Testis (tissue), 3 donors: ENCODE results near the gene RBM5. TPM values are rescaled to one million over a fixed set of nuclear protein-coding genes. Genes with fewer than 3 reads are reported as not detected.
A peak's percentile ranks its signal among the peaks of the same experiment; 100 is the strongest.

Experiments used
- DNase-seq: peaks from one replicate; pipeline ENCODE4 v3.0.0-alpha.2; 2019
- H3K27ac ChIP-seq, 2 donors: fragments of 200-600 bp; sonication (generic); one replicate each; pipeline ENCODE4 v1.5.1; 2019
- H3K27me3 ChIP-seq: fragments of 200-600 bp; sonication (generic); one replicate; pipeline ENCODE4 v1.5.1; 2019
- H3K36me3 ChIP-seq: fragments of 200-600 bp; sonication (generic); one replicate; pipeline ENCODE4 v1.5.1; 2017; ENCODE audit warnings: low read depth; ENCODE audit errors: missing control alignments
- H3K4me1 ChIP-seq: fragments of 200-600 bp; sonication (generic); one replicate; pipeline ENCODE4 v1.5.1; 2019
- H3K4me3 ChIP-seq, 2 donors: fragments of 200-600 bp; sonication (generic); one replicate each; pipeline ENCODE4 v1.5.1; 2017 to 2019
- H3K9me3 ChIP-seq: fragments of 200-600 bp; sonication (generic); one replicate; pipeline ENCODE4 v1.5.1; 2017
- POLR2A ChIP-seq: fragments of 450-650 bp; IDR thresholded peaks from one replicate; pipeline ENCODE4 v1.6.1; 2017; ENCODE audit warnings: antibody characterized with exemption, mild to moderate bottlenecking, moderate library complexity
- WGBS, 2 donors: methylation state at CpG; one replicate each; pipeline ENCODE4 v1.1.5; 2018; 5-methylcytosine and 5-hydroxymethylcytosine counted together
- intact Hi-C: fragments of 100-400 bp; cut with DNase I; formaldehyde crosslinking; loops from one replicate; pipeline ENCODE4 v1.15.1; 2023; ENCODE audit warnings: low total_unique reads
- polyA plus RNA-seq: library from polyadenylated mRNA; stranded (reverse); fragments of 350-450 nt; fragmentation: Illumina TruSeq; extraction: RNeasy Lipid Tissue Mini Kit (QIAGEN cat#74804); gene quantifications from one replicate; pipeline ENCODE4 v1.2.3, GENCODE V29; 2014; ENCODE audit warnings: low read depth, low replicate concordance; ENCODE audit not compliant: insufficient read depth
- total RNA-seq, 2 donors: library from RNA; depleted of rRNA; stranded (reverse); fragments of >200 nt; gene quantifications; one replicate each; pipeline ENCODE4 v1.2.3, GENCODE V29; 2016
- TF ChIP-seq, protein P1 (sequence below), 3 experiments: fragments of 450-650 bp in 2 of 3; fragments of 200-600 bp in 1 of 3; sonication (generic) in 1 of 3; IDR thresholded peaks; one replicate each; pipeline ENCODE4 v1.5.1; 2016 to 2019; ENCODE audit warnings: antibody characterized with exemption in 3 of 3, mild to moderate bottlenecking in 2 of 3, moderate library complexity in 1 of 3

Gene RBM5
- total and polyA plus RNA-seq, 3 donors from 2014 or later, result 214 to 368 (median 341) TPM

DNA sequence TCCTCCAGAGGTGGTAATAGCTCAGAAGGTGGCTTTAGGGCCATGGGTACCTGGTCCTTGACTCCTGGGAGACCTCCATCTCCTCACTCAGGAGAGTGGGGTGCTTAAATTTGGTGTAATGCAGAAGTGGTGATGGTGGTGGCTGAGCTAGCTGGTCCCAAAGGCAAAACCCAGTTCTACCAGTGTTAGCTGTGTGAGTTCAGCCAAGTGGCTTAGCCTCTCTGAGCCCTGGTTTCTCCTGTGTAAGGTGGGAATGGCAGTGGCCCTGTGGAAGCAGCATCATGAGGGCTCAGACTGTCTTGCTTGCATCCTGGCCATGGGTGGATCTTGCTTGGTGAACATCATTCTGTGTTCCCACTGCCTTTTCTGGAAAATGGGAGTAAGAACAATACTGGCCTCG lies 75.8 kb downstream of the RBM5 start:
- Histone ChIP-seq H3K4me1 (peaks cover 43% of the 10 kb centered on the region), H3K27me3 (no peaks in the 10 kb centered on the region), H3K4me3 (no peak overlapping the region), H3K36me3 (no peaks in the 10 kb centered on the region), H3K27ac (no peak overlapping the region), H3K9me3 (no peaks in the 10 kb centered on the region)
- intact Hi-C loops, result no loop called here
- no peak for DNase-seq
- TF ChIP-seq POLR2A, result no peak
- TF ChIP-seq, protein P1, sequence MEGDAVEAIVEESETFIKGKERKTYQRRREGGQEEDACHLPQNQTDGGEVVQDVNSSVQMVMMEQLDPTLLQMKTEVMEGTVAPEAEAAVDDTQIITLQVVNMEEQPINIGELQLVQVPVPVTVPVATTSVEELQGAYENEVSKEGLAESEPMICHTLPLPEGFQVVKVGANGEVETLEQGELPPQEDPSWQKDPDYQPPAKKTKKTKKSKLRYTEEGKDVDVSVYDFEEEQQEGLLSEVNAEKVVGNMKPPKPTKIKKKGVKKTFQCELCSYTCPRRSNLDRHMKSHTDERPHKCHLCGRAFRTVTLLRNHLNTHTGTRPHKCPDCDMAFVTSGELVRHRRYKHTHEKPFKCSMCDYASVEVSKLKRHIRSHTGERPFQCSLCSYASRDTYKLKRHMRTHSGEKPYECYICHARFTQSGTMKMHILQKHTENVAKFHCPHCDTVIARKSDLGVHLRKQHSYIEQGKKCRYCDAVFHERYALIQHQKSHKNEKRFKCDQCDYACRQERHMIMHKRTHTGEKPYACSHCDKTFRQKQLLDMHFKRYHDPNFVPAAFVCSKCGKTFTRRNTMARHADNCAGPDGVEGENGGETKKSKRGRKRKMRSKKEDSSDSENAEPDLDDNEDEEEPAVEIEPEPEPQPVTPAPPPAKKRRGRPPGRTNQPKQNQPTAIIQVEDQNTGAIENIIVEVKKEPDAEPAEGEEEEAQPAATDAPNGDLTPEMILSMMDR (IDR thresholded peaks at IDR 0.05), result no peak
- WGBS, 2 donors, result 43 to 86% methylated on average over 1 of the region's 1 CpG

- intact Hi-C loops, result no loop called here
- Histone ChIP-seq H3K4me1 (peaks cover 37% of the 10 kb centered on the region), H3K27ac (no peak overlapping the region), H3K9me3 (no peaks in the 10 kb centered on the region), H3K27me3 (no peaks in the 10 kb centered on the region), H3K4me3 (no peak overlapping the region), H3K36me3 (no peaks in the 10 kb centered on the region)
- TF ChIP-seq, protein P1 (IDR thresholded peaks at IDR 0.05), result no peak
- TF ChIP-seq POLR2A, result no peak
- WGBS, 2 donors, result 46 to 48% methylated on average over 7 of the region's 7 CpGs
- DNase-seq, result peak; percentile 60
Measured at GRCh38 chr3:50164984-50165909, 76.5 kb downstream of the RBM5 start.

DNA sequence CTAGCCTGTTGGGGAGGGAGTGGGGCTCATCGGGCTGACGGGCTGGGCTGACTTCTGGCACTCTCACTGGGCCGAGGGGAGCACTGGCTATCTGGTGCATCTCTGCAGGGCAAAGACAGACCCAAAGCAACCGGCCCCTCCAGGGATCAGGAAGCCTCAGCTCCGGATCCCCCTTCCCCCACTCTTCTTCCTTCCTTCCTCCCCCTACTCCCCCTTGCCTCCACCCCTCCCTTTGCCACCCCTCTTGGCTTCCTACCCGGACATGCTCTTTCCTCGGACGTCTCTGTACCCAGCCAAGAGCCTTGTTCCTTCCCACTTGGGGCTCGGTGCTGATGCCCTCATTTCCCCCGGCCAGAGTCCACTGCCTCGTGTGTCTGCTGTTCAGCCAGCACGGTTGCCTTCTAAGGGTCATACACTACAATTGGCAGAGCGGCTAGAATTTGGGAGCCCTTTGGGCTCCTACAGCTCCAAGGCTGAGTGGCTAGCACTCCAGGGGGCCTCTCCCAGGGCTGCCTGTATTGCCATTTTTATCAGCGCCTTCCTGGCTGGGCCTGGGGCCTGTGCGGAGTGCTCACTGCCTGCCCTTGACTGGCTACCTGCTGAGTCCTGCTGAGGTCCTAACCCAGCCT lies 77.3 kb downstream of the RBM5 start:
- intact Hi-C loops, result no loop called here
- H3K27me3 ChIP-seq, result no peaks in the 10 kb centered on the region
- peaks cover 30% of the 10 kb centered on the region for H3K4me1 ChIP-seq
- no peak overlapping the region for H3K4me3 ChIP-seq
- TF ChIP-seq, protein P1 (IDR thresholded peaks at IDR 0.05), result no peak
- no peak for TF ChIP-seq POLR2A
- no peaks in the 10 kb centered on the region for H3K9me3 ChIP-seq
- no peak for DNase-seq
- 57 to 66% methylated on average over 11 to 15 of the region's 15 CpGs for WGBS, 2 donors
- H3K27ac ChIP-seq, result no peak overlapping the region
- no peaks in the 10 kb centered on the region for H3K36me3 ChIP-seq

DNA sequence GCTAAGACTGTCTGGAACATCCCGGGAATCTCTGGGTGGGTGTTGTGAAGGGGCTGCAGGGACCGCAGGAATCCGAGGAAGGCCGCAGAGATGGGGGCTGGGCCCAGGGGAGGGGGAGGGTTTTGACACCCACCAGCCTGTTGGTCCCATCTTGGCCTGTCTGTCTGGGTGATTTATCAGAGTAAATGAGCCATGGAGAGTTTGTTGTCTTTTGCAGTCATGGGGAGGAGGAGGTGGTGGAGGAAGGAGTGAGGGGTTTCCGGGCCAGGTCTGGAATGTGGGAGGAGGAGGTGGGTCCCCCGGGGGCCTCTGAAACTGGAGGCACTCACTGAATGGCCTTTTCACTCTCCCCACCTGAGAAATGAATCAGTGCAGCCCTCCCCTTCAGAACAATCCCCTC lies 77.9 kb downstream of the RBM5 start:
- no peak for DNase-seq
- H3K4me1 ChIP-seq, result peaks cover 25% of the 10 kb centered on the region
- no peaks in the 10 kb centered on the region for H3K9me3 ChIP-seq
- H3K27me3 ChIP-seq, result no peaks in the 10 kb centered on the region
- no peak overlapping the region for H3K4me3 ChIP-seq
- H3K27ac ChIP-seq, result no peak overlapping the region
- no peaks in the 10 kb centered on the region for H3K36me3 ChIP-seq
- whole genome bisulfite sequencing, 2 donors, result 77 to 80% methylated on average over 6 of the region's 6 CpGs
- intact Hi-C loops, result no loop called here
- TF ChIP-seq, protein P1 (IDR thresholded peaks at IDR 0.05), result no peak
- no peak for TF ChIP-seq POLR2A
